ENCODE results near the gene PNPLA2. TPM values are rescaled to one million over a fixed set of nuclear protein-coding genes. Genes with fewer than 3 reads are reported as not detected.

The PNPLA2 gene
- total RNA-seq, 6 experiments from 2014 or later = 33.2 to 97.1 (median 69.6) TPM

DNA sequence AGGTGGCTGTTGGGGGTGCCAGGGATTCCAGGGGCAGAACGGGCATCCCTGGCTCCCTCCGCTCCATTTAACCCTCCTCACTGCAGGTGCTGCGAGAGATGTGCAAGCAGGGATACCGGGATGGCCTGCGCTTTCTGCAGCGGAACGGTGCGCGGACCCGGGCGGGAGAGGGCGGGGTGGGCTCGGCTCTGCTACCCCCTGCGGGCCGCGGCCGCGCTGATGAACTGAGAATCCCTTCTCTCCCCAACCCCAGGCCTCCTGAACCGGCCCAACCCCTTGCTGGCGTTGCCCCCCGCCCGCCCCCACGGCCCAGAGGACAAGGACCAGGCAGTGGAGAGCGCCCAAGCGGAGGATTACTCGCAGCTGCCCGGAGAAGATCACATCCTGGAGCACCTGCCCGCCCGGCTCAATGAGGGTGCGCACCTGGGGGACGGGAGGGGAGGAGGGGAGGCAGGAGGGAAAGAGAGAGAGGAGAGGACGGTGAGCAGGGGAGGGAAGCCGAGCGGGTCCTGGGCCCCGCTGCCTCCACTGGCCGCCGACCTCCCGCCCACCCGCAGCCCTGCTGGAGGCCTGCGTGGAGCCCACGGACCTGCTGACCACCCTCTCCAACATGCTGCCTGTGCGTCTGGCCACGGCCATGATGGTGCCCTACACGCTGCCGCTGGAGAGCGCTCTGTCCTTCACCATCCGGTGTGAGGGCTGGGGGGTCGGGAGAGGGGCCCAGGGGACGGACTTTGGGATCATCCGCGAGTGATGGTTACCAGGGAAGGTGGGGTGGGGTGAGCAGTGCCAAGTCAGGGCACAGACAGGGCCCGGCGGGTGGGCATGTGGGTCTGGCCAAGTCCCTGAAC is 5.0 kb downstream of the PNPLA2 start:
- Histone ChIP-seq H3K4me1 (peaks cover 0 to 63% (median 24%) of the 10 kb centered on the region in 4 donors), H3K4me3 (no peak overlapping the region), H3K27ac (no peak overlapping the region), H3K9me3 (no peaks in the 10 kb centered on the region), H3K27me3 (no peaks in the 10 kb centered on the region), H3K36me3 (peaks cover 0 to 24% (median 7%) of the 10 kb centered on the region in 4 donors)
- intact Hi-C loops (cut with DNase I) = no loop called here
- TF ChIP-seq, protein P1, sequence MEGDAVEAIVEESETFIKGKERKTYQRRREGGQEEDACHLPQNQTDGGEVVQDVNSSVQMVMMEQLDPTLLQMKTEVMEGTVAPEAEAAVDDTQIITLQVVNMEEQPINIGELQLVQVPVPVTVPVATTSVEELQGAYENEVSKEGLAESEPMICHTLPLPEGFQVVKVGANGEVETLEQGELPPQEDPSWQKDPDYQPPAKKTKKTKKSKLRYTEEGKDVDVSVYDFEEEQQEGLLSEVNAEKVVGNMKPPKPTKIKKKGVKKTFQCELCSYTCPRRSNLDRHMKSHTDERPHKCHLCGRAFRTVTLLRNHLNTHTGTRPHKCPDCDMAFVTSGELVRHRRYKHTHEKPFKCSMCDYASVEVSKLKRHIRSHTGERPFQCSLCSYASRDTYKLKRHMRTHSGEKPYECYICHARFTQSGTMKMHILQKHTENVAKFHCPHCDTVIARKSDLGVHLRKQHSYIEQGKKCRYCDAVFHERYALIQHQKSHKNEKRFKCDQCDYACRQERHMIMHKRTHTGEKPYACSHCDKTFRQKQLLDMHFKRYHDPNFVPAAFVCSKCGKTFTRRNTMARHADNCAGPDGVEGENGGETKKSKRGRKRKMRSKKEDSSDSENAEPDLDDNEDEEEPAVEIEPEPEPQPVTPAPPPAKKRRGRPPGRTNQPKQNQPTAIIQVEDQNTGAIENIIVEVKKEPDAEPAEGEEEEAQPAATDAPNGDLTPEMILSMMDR (IDR thresholded peaks at IDR 0.05) = no peak
- no peak for TF ChIP-seq POLR2A (IDR thresholded peaks at IDR 0.05)
- WGBS (ENCODE audit: insufficient coverage, low coverage, low lambda C conversion rate, missing lambda C conversion rate) = 83% methylated on average over 17 of the region's 53 CpGs
- ATAC-seq (no peak), DNase-seq (no peak)

DNA sequence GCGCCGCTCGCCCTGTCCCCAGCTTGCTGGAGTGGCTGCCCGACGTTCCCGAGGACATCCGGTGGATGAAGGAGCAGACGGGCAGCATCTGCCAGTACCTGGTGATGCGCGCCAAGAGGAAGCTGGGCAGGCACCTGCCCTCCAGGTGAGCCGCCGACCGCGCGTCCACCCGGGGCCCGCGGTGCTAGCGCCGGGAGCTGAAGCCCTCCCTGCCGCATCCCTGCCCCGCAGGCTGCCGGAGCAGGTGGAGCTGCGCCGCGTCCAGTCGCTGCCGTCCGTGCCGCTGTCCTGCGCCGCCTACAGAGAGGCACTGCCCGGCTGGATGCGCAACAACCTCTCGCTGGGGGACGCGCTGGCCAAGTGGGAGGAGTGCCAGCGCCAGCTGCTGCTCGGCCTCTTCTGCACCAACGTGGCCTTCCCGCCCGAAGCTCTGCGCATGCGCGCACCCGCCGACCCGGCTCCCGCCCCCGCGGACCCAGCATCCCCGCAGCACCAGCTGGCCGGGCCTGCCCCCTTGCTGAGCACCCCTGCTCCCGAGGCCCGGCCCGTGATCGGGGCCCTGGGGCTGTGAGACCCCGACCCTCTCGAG is 5.7 kb downstream of the PNPLA2 start:
- WGBS (ENCODE audit: insufficient coverage, low coverage, low lambda C conversion rate, missing lambda C conversion rate) = no CpG with 5 or more reads among the region's 59 CpGs
- intact Hi-C loops (cut with DNase I) = no loop called here
- no peaks in the 10 kb centered on the region for H3K27me3 ChIP-seq
- H3K27ac ChIP-seq = no peak overlapping the region
- peaks cover 0 to 24% (median 7%) of the 10 kb centered on the region in 4 donors for H3K36me3 ChIP-seq
- H3K4me1 ChIP-seq = peaks cover 0 to 66% (median 28%) of the 10 kb centered on the region in 4 donors
- TF ChIP-seq, protein P1 (IDR thresholded peaks at IDR 0.05) = no peak
- TF ChIP-seq POLR2A (IDR thresholded peaks at IDR 0.05) = no peak
- no peak for DNase-seq
- H3K4me3 ChIP-seq = no peak overlapping the region
- ATAC-seq = no peak
- H3K9me3 ChIP-seq = no peaks in the 10 kb centered on the region

DNA sequence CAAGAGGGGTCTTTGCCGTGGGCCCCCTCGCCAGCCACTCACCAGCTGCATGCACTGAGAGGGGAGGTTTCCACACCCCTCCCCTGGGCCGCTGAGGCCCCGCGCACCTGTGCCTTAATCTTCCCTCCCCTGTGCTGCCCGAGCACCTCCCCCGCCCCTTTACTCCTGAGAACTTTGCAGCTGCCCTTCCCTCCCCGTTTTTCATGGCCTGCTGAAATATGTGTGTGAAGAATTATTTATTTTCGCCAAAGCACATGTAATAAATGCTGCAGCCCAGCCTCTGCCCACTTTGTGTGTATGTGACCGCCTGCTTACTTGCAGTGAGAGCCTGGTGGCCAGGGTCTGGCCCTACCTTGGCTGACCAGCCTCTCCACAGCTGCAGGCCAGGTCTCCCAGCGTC is 6.2 kb downstream of the PNPLA2 start:
- intact Hi-C loops (cut with DNase I) = no loop called here
- H3K9me3 ChIP-seq = no peaks in the 10 kb centered on the region
- 46% methylated on average over 7 of the region's 11 CpGs for WGBS (ENCODE audit: insufficient coverage, low coverage, low lambda C conversion rate, missing lambda C conversion rate)
- DNase-seq = no peak
- TF ChIP-seq POLR2A (IDR thresholded peaks at IDR 0.05) = no peak
- TF ChIP-seq, protein P1 (IDR thresholded peaks at IDR 0.05) = no peak
- peaks cover 0 to 24% (median 7%) of the 10 kb centered on the region in 4 donors for H3K36me3 ChIP-seq
- no peak overlapping the region for H3K27ac ChIP-seq
- peaks cover 0 to 72% (median 30%) of the 10 kb centered on the region in 4 donors for H3K4me1 ChIP-seq
- no peaks in the 10 kb centered on the region for H3K27me3 ChIP-seq
- no peak overlapping the region for H3K4me3 ChIP-seq
- ATAC-seq = peak in 1 of 4 donors; percentile 0

DNA sequence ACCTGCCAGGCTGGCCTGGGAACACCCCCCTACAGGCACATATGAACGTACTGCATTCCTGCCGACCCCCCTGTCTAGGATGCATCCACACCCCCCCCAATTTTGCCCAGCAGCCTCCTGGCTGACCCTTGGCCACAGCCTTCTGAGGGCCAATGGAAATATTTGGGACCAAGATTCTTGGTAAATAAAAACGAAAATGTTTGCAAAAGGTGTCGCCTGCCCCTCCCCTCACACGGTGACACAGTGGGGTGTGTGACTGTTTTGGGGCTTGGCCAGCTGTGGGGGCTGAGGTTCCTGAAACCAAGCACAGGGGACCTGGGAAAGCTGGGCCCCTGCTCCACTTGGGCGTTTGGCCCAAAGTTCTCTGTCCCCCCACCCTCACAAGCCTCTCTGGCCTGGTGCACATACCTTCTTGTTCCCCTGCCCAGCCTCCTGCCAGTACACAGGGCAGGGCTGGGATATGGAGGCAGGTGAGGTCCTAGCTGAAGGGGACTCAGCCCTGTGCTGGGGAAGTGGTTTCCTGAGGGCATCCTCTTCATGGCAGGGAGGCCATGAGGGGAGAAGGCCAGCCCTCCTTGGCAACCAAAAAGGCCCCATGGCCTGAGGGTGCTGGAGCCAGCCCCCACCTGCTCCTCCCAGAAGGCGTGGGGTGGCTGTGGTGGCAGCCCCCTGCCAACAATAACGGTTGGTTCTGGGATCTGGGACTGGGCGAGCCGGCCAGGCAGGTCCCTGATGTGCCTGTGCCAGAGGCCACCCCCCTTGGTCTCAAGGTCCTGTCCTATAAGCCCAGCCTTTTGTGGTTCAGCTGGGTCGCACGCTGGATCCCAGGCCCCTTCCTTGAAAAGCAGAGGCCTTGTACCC is 6.9 kb downstream of the PNPLA2 start:
- H3K4me1 ChIP-seq = peaks cover 0 to 74% (median 34%) of the 10 kb centered on the region in 4 donors
- 42% methylated on average over 6 of the region's 12 CpGs for WGBS (ENCODE audit: insufficient coverage, low coverage, low lambda C conversion rate, missing lambda C conversion rate)
- peaks cover 0 to 24% (median 7%) of the 10 kb centered on the region in 4 donors for H3K36me3 ChIP-seq
- DNase-seq = peak in 1 of 3 donors; percentile 73
- intact Hi-C loops (cut with DNase I) = no loop called here
- H3K9me3 ChIP-seq = no peaks in the 10 kb centered on the region
- TF ChIP-seq, protein P1 (IDR thresholded peaks at IDR 0.05) = no peak
- TF ChIP-seq POLR2A (IDR thresholded peaks at IDR 0.05) = no peak
- no peak overlapping the region for H3K4me3 ChIP-seq
- peak overlapping the region in 1 of 3 donors; percentile 20 for H3K27ac ChIP-seq
- peak in 2 of 4 donors; percentile 0 to 3 for ATAC-seq
- H3K27me3 ChIP-seq = no peaks in the 10 kb centered on the region
